NCI-H146 treated with DMSO at 0.1 percent for 48 hours (cell line): ENCODE results near the gene C22orf15.

Source experiments
- DNase-seq: peaks from one replicate; lab custom pipeline; 2025; ENCODE audit not compliant: unreplicated experiment; lab: John Stamatoyannopoulos, UW

The C22orf15 gene

GRCh38 chr22:23786752-23787599 lies 24.2 kb downstream of the C22orf15 start, which contains the start of gene SMARCB1:
Gene SMARCB1 (plus strand): TSS chr22:23786966. CDS start chr22:23787170, 204 bp downstream.
- peak; percentile 21 for DNase-seq

GRCh38 chr22:23787600-23787896 lies 24.8 kb downstream of the C22orf15 start:
- DNase-seq: no peak

GRCh38 chr22:23787910-23788309 lies 25.1 kb downstream of the C22orf15 start:
- no peak for DNase-seq

GRCh38 chr22:23789121-23789520 lies 26.3 kb downstream of the C22orf15 start:
- DNase-seq: no peak

GRCh38 chr22:23789638-23790037 lies 26.8 kb downstream of the C22orf15 start:
- DNase-seq: no peak

- no peak for DNase-seq
These were observed 28.3 kb downstream of the C22orf15 start for GRCh38 chr22:23790819-23791737.

GRCh38 chr22:23791738-23792645 lies 29.2 kb downstream of the C22orf15 start:
- no peak for DNase-seq

- DNase-seq: no peak
These were observed 30.5 kb downstream of the C22orf15 start for GRCh38 chr22:23793326-23793725.

GRCh38 chr22:23796461-23796860 lies 33.7 kb downstream of the C22orf15 start:
- DNase-seq: no peak

- no peak for DNase-seq
These were observed 37.8 kb downstream of the C22orf15 start for GRCh38 chr22:23800297-23801237.

GRCh38 chr22:23801238-23801821 lies 38.5 kb downstream of the C22orf15 start:
- no peak for DNase-seq

GRCh38 chr22:23801886-23802377 lies 39.1 kb downstream of the C22orf15 start:
- no peak for DNase-seq

- no peak for DNase-seq
These were observed 40.4 kb downstream of the C22orf15 start for GRCh38 chr22:23803001-23803819.

GRCh38 chr22:23804781-23805291 lies 42.0 kb downstream of the C22orf15 start:
- DNase-seq: no peak

GRCh38 chr22:23806837-23807236 lies 44.0 kb downstream of the C22orf15 start:
- no peak for DNase-seq

- DNase-seq: no peak
These were observed 49.6 kb downstream of the C22orf15 start for GRCh38 chr22:23812378-23812777.
